HG03457 (cell line): Measurements from ENCODE around the gene PRDM16.

Experiments used
- ATAC-seq: cut with Tn5 transposase; IDR thresholded peaks from one replicate; pipeline ENCODE4 v1.9.1; 2021; ENCODE audit warnings: moderate number of reproducible peaks; ENCODE audit not compliant: unreplicated experiment

PRDM16 gene

DNA sequence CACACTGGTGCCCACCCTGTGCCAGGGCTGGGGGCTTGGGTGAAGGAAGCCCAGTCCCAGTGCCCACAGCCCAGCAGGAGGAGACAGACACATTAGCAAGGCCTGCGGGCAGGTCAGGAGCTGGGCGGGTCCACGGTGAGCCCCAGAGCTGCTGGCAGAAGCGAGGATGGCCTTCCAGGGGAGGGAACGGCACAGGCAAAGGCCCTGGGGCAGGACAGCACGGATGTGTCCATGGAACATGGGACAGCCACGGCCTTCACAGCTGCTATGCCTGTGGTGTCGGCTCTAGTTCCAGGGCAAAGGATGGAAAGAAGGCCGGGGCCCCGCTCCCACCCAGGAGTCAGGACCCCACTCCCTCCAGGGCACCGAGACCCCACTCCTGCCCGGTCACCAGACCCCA, 220.5 kb downstream of the PRDM16 start:
- ATAC-seq: no peak

DNA sequence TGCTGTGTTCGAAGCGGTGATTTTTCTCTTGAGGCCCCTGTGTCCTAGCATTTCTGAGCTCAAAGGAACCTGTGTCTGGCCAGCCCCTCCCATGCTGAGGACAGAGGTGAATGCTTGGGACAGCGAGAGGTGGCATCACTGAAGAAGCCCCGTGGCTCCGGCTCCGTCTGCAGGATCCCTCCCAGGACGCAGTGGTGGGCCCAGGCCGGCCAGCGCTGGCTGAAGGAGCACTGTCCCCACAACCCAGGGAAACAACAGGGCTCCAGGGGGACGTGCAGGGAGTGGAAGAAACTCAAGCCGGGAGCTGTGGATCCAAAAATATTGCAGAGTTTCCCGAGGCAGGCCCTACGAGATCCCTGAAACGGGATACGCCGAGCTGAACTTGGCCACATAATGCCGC, 221.4 kb downstream of the PRDM16 start:
- no peak for ATAC-seq

DNA sequence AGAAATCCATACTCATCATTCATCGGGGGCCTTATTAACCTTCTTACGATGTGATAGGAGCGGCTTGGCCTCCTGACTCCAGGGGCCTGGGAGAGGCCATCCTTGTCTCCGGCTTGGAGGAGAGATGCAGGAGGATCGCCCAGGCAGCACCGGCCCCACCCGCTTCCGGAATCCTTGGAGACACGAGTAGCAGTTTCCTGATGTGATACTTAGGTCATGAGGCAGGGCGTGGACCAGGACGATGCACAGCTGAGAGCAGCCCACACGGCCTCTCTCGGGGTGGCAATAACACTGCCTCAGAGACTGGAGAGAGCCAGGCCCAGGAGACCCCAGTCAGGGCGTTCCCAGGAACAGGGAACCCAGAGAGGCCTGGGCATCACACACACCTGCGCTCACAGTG, 221.9 kb downstream of the PRDM16 start:
- ATAC-seq: no peak

DNA sequence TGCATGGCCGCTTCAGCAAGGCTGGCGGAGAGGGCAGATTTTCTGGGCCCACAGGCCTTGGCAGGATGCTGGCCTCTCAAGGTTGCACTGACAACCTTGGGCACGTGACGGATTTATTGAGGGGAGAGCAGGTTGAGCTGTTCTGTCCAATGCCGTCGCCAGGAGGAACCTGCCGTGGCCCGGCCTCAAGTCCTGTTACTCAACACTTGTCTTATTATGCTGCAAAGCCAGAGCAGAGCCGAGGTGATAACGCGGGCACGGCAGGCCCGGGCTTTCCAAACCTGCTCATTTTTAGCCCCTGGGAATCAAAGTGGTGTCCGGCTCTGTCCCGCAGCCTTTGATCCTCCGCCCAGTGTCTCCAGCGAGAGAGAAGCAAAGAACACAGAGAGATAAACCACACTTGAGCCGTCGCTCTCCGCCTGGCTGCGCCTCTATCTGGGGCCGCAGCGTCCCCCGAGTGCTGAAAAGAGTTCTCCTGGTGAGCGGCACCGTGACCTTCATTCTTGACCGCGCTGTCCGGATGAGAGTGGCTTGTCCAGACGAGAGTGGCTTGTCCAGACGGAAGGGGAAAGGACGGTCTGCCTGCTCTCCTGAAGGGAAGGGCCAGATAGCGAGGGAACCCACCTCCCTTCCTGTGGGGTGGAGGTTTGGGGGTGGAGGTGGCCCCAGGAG, 223.2 kb downstream of the PRDM16 start:
- ATAC-seq: no peak

DNA sequence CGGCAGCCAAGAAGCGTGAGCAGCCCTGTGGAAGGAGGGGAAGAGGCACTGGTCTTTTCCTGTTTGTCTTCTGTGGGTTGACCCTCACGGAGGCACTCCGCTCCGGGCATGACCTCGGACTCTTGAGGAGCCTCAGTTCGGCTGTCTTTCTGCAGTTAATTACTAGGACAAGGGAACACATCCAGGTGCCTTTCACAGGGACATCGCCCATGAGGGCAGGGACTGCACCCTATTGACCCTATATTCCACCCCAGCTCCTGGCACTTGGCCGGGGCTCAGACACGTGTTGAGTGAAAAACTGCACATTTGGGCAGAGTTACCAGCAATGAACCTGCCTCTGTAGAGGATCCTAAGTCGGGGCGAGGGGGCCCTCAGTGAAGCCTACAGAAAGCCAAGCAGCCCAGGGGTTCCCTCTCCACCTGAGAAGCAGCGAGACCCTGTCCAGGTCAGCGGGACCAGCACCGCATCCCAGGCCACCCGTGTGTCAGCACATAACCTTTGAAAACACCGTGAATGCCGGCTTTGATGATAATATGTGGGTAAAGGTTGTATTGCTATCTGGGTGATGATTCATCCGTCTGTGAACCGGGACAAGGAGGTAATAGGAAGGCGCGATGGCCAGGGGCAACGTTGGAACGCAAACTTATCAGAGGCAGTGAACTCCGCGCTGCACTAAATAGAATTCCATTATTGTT, 224.0 kb downstream of the PRDM16 start:
- no peak for ATAC-seq

DNA sequence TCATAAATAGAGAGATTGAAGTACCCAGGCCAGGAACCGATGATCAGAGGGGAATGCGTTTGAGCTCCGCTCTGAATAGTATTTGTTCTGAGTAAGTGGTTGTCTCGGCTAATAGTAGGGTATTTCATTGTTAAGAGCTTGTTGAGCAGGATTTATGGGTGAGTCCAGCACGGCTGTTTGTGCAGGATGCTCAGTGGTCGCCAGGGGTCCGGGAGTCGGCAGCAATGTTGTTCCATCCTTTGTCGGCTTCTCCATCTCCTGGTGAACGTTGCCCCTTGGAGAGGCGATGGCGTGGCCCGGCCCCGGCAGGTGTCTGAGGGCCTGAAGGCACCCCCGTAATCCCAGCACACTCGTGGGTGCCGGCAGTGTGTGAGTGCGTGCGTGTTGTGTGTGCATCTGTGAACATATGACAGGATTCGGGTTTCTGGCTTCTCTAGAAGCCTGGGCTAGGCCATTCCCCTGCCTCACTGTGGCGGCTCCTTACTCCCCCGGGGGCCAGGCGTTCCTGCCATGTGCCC, 224.6 kb downstream of the PRDM16 start:
- no peak for ATAC-seq

DNA sequence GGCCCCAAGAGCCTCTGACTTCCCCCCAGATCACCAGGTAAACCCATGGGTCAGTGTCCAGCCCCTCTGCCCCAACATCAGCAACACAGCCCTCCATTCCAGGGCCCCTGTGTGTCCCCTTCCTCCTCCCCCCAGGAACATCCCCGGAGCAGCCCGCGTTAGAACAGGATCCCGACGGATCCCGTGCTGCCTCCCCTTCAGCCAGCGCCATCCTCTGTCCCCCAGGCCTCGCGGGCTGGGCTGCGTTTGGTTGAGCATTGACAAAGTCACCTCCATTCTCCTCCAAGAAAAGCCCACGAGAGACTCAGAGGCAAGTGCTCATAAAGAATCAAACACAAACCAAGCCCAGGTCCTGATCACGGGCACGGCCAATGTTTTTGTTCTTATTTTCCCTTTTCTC, 225.4 kb downstream of the PRDM16 start:
- ATAC-seq: no peak

DNA sequence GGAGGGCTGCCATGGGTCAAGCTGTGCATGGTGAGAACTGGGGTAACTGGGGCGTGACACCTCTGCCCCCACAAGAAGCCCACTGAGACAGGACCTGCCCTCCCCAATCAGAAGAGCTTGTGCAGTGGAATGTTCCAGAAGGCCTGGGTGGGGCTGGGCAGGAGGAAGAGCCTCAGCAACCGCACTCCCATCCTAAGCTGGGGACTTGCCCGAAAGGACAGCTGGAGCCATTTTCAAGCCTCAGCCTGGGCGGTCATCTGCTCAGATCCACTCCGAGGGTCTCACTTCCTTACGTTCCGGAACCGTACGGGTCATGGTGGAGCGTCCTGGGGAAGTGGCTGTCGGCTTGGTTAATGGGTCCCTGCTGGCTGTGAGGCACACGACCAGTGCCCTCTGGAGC, 226.8 kb downstream of the PRDM16 start:
- no peak for ATAC-seq

DNA sequence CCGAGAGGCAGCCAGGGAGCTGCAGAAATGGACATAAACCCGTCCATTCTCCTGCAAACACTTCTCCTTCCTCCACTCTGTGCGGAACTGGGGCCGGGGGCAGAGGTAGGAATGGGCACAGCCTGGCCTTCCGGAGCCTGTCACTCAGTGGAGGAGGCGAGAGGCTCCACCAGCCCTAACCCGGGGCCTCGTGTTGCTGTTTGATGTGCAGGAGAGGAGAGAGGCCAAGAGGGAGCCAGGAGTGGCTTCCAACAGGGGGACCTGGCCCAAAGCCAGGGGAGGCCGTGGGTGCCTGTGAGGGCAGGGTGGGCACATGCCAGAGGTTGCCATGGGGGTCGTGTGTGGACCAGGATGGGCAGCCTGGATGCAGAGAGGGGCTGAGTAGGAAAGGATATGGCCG, 227.3 kb downstream of the PRDM16 start:
- no peak for ATAC-seq

DNA sequence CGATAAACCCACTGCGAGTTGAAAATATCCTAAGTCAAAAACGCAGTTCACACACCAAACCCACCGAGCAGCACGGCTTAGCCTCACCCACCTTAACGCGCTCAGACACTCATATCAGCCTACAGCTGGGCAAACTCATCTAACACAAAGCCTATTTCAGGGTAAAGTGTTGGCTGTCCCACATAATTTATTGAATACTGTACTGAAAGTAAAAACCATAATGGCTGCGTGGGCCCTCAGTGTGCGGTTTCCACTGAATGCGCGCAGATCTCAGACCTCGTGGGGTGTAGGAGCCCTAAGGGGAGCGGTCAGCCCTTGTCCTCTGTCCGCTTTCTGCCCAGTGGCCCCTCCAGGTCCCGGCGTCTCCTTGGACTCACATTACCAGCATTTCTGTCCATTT, 227.8 kb downstream of the PRDM16 start:
- no peak for ATAC-seq

DNA sequence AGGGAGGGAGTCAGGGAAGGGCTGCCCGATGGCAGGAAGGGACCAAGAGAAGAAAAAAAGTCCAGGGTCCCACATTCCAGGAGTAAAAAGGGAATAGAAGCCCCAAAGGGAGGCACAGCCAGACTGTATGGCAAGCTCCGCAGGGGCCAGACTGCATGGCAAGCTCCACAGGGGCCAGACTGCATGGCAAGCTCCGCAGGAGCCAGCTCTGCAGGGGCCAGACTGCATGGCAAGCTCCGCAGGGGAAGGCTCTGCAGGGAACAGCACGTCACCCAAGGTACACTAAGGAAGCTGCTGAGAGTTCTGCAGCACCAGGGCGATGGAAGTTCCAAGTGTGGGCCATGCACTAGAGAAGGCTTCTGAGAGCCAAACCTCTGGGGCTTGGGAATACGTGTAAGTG, 228.8 kb downstream of the PRDM16 start:
- ATAC-seq: no peak

DNA sequence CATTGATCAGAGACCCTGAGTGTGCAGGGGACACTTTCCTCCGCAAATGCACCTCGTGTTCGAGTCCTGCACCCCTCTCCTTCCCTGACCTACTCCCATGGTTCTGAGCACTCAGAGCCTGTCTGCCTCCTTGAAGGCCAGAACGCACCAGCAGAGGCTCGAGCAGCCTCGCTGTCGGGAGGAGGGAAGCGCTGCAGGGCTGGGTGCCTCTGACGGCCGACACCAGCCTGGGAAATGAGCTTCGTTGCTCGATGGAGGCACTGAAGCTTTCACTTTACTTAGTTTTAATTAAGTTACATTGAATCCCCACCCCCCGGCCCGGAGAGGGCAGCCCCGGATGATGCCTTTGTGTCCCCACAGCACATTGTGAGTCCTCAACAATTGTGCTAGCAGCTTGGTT, 229.2 kb downstream of the PRDM16 start:
- ATAC-seq: no peak

DNA sequence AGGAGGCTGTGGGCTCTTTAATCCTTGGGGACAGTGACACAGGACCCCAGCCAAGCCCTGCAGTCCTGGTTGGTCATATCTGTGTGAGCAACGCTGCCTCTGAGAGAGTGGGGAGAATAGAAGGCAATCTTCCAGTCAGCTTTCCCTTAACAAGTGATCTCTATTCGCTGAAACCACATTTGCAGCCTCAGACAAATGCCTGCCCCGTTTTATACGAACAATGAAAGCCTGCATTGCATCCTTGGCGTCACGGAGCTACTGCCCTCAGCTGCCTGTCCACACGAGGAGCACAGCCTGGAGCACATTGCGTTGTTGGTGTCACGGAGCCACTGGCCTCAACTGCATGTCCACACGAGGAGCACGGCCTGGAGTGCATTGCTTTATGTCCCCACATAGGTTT, 235.2 kb downstream of the PRDM16 start:
- ATAC-seq: no peak

DNA sequence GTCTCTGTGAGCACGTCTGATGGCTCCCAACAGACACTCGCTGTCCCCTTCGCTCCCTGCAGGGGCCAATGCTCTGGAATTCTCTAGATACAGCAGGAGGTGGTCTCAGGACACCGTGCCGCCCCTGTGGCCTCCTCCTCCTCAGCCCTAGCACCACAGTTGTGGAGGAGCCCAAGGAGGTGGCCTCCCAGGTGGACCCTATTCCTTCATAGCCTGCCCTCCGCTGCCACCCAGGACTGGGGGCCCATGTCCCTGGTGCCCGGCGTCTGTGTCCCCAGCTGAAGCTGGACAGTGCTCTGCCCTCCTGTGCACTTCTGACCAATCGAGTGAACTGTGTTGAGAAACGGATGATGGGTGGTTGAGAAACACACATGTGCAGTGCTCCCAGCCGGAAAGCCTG, 235.7 kb downstream of the PRDM16 start:
- ATAC-seq: no peak

DNA sequence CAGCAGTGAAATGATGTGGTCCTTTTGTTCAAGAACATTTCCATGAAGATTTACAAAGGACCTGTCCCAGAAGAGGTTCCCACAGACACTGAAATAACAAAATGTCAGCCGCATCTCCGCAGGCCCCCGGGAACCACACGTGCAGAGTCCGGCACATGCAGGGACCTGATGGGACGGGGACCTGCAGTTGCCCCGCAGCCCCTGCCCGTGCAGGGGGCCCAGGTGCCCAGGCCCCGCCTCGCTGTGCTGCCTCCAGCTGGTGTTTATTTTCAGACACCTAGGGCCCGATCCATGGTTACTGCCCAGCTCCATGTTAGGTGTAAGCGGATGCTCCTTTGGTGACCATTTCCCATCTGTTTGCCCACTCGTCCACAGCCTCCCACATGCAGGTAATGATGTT, 236.2 kb downstream of the PRDM16 start:
- no peak for ATAC-seq

DNA sequence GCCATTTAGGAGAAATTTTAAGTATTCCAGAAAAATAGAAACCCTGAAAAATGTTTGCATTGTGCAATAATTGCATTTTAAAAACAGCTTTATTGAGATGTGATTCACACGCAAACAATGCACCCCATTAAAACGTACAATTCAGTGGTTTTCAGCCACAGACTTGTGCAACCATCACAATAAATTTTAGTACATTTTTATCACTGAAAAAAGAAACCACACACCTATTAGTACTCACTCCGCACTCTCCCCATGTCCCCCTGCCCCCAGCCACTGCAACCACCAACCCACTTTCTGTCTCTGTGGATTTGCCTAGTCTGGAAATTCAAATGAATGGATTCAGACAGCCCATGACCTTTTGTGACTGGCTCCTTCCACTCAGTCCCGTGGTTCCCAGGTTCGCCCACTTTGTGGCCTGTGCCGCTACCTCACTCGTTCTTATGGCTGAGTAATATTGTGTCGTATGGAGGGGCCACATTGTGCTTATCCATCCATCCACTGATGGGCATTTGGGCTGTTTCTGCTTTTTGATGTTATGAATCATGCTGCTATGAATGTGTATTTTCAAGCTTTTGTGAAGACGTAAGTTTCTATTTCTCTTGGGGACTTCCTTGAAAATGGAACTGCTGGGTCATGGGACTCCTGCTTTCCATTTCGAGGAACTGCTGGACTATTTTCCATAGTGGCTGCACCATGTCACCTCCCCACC, 237.7 kb downstream of the PRDM16 start:
- ATAC-seq: no peak

DNA sequence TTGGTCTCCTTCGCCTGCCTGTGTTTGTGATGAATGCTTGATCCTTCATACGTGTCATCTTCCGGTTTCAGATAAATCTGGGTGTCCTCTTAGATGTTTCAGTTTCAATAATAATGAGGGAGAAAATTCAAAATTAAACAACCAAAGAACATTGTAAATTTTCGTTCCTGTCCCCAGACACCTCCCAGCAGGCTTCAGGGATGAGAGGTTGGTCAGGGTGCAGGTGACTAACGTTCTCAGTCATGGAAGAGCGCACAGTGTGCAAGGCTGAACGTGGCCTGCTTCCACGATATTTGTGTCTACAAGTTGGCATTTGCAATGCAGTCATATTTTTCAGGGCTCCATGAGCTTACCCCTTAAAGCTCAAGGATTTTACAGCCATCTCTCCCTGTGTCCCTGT, 238.4 kb downstream of the PRDM16 start:
- no peak for ATAC-seq

DNA sequence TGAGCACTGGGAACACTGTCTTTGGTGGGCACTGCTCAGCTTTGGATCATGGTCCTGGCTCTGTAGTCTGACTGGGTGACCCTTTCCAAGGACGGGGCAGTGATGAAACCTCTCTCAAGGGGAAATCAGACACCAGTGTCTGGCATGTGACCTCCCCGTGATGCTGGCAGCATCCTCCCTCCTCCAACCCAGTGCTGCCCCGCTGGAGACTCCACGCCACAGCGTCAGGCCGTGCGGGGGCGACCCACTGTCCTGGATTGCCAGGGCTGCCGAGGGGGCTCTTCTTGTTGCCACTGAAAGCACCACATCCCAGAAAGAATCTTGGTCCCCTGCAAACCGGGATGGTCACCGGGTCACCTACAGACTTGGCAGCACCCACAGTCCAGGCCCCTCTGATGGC, 239.1 kb downstream of the PRDM16 start:
- no peak for ATAC-seq

DNA sequence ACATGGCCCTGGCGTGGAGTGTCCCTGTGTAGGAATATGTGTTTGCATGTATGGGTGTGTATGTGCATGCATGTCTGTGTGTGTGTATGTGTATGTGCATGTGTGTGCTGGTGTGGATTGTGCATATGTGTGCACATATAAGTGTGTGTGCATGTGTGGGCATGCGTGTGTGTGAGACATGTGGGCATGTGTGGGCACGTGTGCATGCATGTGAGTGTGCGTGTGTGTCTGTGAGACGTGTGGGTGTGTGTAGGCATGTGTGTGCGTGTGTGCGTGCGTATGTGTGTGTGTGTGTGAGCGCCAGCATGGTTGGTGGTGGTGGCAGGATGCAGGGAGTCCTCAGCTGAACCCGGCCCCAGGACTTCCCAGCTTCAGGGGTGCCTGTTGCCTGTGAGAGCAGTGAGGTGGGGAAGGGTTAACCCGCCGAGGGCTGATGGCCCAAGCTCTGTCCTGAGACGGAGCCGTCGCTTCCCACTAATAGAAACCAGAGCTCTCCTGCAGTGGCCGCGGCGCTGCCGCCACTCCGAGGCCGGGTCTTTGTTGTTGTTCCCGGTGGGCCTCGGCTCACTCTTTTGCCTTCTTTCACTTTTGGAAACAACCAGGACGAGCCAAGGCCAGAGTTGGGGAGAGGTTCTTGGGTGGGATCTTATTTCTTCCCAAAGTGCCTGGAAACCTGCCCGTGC, 241.9 kb downstream of the PRDM16 start:
- ATAC-seq: no peak

DNA sequence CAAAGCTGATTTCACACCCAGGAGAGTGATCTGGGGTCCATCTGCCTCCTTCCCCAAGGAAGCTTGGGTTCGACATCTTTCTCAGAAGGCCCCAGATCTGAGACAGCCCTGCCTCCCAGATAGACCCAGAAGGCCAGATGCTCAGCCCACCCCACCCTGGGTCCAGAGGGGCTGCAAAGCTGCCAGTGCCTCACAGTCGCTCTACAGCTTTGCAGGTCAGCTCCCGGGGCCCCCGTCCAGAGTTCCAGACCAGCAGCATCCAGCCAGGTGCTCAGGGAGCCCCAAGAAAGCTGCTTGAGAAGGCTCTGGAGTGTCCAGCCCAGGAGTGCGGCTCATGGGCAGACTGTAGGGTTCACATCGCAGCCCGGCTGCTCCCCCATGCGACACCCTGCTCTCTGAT, 242.7 kb downstream of the PRDM16 start:
- ATAC-seq: no peak

DNA sequence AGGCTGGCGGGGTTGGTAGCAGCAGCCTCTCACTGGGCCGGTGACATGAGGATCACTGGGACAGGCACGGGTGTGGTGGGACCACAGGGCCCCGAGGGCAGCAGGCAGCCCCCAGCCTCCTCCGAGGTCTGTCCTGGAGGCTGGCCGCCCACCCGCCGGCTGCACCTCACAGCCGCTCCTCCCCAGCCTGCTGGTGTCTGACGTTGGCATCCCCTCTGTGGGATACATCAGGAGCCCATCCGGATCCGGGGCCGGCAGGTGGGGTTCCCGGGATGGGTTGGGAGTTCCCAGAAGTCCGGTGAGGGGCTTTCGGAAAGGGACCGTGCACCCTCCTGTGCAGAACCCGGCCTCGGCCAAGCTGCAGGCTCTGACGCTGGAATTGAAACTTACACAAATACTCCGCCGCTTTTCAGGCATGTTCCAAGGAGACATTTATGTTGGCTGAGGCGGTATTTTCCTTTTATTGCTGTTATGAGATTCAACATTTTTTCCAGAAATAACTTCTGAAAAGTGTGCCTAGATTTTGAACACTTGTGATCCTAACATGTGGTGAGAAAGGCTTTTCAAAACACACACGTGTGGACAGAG, 243.4 kb downstream of the PRDM16 start:
- no peak for ATAC-seq
